NK-92 (cell line): ENCODE results near the gene SCFD1.
"Not testable (repeated sequence)": the region's sequence is repeated elsewhere in the genome, so short reads cannot be mapped to it uniquely, and the experiment has no call there.

Source experiments
- DNase-seq: peaks from one replicate; lab custom pipeline; 2025; ENCODE audit not compliant: unreplicated experiment; lab: John Stamatoyannopoulos, UW

Gene SCFD1

GRCh38 chr14:30621940-30622830 lies at the start of gene SCFD1:
Gene SCFD1, plus strand, starts transcription at chr14:30622319. Its CDS starts 20 bp downstream, at chr14:30622339.
- peak; percentile 59 for DNase-seq

GRCh38 chr14:30572771-30573170 lies 49.3 kb upstream of the SCFD1 start:
- no peak for DNase-seq

- DNase-seq, result no peak
Observed at GRCh38 chr14:30573226-30573814, 48.8 kb upstream of the SCFD1 start.

GRCh38 chr14:30573966-30574365 lies 48.2 kb upstream of the SCFD1 start:
- DNase-seq, result no peak

GRCh38 chr14:30574777-30575176 lies 47.3 kb upstream of the SCFD1 start:
- DNase-seq, result not testable (repeated sequence)

- DNase-seq, result not testable (repeated sequence)
Observed at GRCh38 chr14:30576333-30576732, 45.8 kb upstream of the SCFD1 start.

GRCh38 chr14:30580616-30581282 lies 41.4 kb upstream of the SCFD1 start:
- DNase-seq, result no peak

- DNase-seq, result no peak
Observed at GRCh38 chr14:30581283-30581625, 40.9 kb upstream of the SCFD1 start.

GRCh38 chr14:30582376-30582775 lies 39.7 kb upstream of the SCFD1 start:
- no peak for DNase-seq

GRCh38 chr14:30584058-30584630 lies 38.0 kb upstream of the SCFD1 start:
- DNase-seq, result no peak

GRCh38 chr14:30585204-30585603 lies 36.9 kb upstream of the SCFD1 start:
- no peak for DNase-seq

- DNase-seq, result no peak
Observed at GRCh38 chr14:30587141-30587540, 35.0 kb upstream of the SCFD1 start.

- DNase-seq, result no peak
Observed at GRCh38 chr14:30588873-30589272, 33.2 kb upstream of the SCFD1 start.

- DNase-seq, result no peak
Observed at GRCh38 chr14:30596935-30597334, 25.2 kb upstream of the SCFD1 start.

GRCh38 chr14:30597504-30597903 lies 24.6 kb upstream of the SCFD1 start:
- no peak for DNase-seq

GRCh38 chr14:30600922-30601918 lies 20.9 kb upstream of the SCFD1 start:
- no peak for DNase-seq

- no peak for DNase-seq
Observed at GRCh38 chr14:30603402-30603801, 18.7 kb upstream of the SCFD1 start.

- DNase-seq, result not testable (repeated sequence)
Observed at GRCh38 chr14:30604696-30605095, 17.4 kb upstream of the SCFD1 start.

- DNase-seq, result no peak
Observed at GRCh38 chr14:30607156-30607780, 14.9 kb upstream of the SCFD1 start.

- DNase-seq, result no peak
Observed at GRCh38 chr14:30608533-30609006, 13.5 kb upstream of the SCFD1 start.
